ENCODE results near the gene SIRT6. TPM values are rescaled to one million over a fixed set of nuclear protein-coding genes. Genes with fewer than 3 reads are reported as not detected.

SIRT6 gene
- total RNA-seq, 4 donors from 2014 or later = 141 to 215 (median 194) TPM

Small RNA genes within 50 kb of the gene (small RNA-seq; reads per million reads assigned to genes)
- gene RF00017 = 0 reads per million in 4 donors

Other genes with a start within 250 kb of the SIRT6 start
- under 1 TPM in 1 of 4 donors, not detected in 3; 0.41 TPM for gene NMRK2, start 249.5 kb downstream of the SIRT6 start, total RNA-seq
- gene DAPK3, start 211.5 kb downstream of the SIRT6 start, total RNA-seq = 10 to 100 TPM; 54.6 to 89.0 (median 82.3) TPM
- 1,000 to 10,000 TPM; 1,013 to 1,686 (median 1,532) TPM for gene EEF2, start 197.1 kb downstream of the SIRT6 start, total RNA-seq
- gene PIAS4, start 174.8 kb downstream of the SIRT6 start, total RNA-seq = 100 to 1,000 TPM in 1 of 4 donors, 10 to 100 TPM in 3; 15.5 to 110 (median 23.0) TPM
- 100 to 1,000 TPM; 101 to 224 (median 141) TPM for gene ZBTB7A, start 115.7 kb downstream of the SIRT6 start, total RNA-seq
- gene MAP2K2, start 58.4 kb downstream of the SIRT6 start, total RNA-seq = 100 to 1,000 TPM; 136 to 199 (median 195) TPM
- gene CREB3L3, start 28.9 kb downstream of the SIRT6 start, total RNA-seq = 10 to 100 TPM in 1 of 4 donors, 1 to 10 TPM in 2, not detected in 1; 1.1 to 16.4 (median 2.3) TPM
- gene ANKRD24, start 126 bp upstream of the SIRT6 start, total RNA-seq = 1 to 10 TPM; 1.2 to 6.4 (median 2.1) TPM
- 1 to 10 TPM in 2 of 4 donors, under 1 TPM in 1, not detected in 1; 0.96 to 3.7 (median 3.7) TPM for gene EBI3, start 47.0 kb upstream of the SIRT6 start, total RNA-seq
- gene YJU2, start 64.5 kb upstream of the SIRT6 start, total RNA-seq = 10 to 100 TPM in 3 of 4 donors, 1 to 10 TPM in 1; 9.6 to 24.3 (median 17.1) TPM
- 10 to 100 TPM in 3 of 4 donors, 1 to 10 TPM in 1; 7.6 to 51.4 (median 27.5) TPM for gene SHD, start 96.7 kb upstream of the SIRT6 start, total RNA-seq
- 1 to 10 TPM in 2 of 4 donors, not detected in 2; 3.8 to 4.8 TPM for gene TMIGD2, start 119.8 kb upstream of the SIRT6 start, total RNA-seq
- 1 to 10 TPM in 2 of 4 donors, under 1 TPM in 1, not detected in 1; 0.68 to 2.9 (median 1.5) TPM for gene FSD1, start 122.0 kb upstream of the SIRT6 start, total RNA-seq
- gene STAP2, start 156.3 kb upstream of the SIRT6 start, total RNA-seq = 100 to 1,000 TPM; 146 to 680 (median 245) TPM
- 10 to 100 TPM; 16.5 to 96.5 (median 33.7) TPM for gene MPND, start 161.0 kb upstream of the SIRT6 start, total RNA-seq
- gene SH3GL1, start 218.0 kb upstream of the SIRT6 start, total RNA-seq = 10 to 100 TPM; 16.5 to 63.2 (median 34.2) TPM
- gene CHAF1A, start 220.1 kb upstream of the SIRT6 start, total RNA-seq = 10 to 100 TPM in 2 of 4 donors, 1 to 10 TPM in 2; 8.5 to 28.9 (median 11.1) TPM

Data from transverse colon (tissue), 4 donors.